ENCODE measurements around the gene NPBWR2.

NPBWR2 gene

GRCh38 chr20:64099880-64100565 is 7.3 kb downstream of the NPBWR2 start:
- no peaks in the 10 kb centered on the region for H3K4me1 ChIP-seq (ENCODE audit: control insufficient read depth, low read depth, low read length)
- H4K5ac ChIP-seq (ENCODE audit: low read length) = no peak overlapping the region
- no peak overlapping the region for H2BK120ac ChIP-seq (ENCODE audit: low read depth, low read length)
- no peak overlapping the region for H3K18ac ChIP-seq (ENCODE audit: low read length)
- H3K36me3 ChIP-seq (ENCODE audit: control insufficient read depth, insufficient read depth, low read length) = no peaks in the 10 kb centered on the region
- H3K4ac ChIP-seq (ENCODE audit: low read depth, low read length) = no peak overlapping the region
- H3K27me3 ChIP-seq (ENCODE audit: insufficient read depth, low read length, poor library complexity) = no peaks in the 10 kb centered on the region
- no CpG with 5 or more reads among the region's 14 CpGs for WGBS (ENCODE audit: extremely low coverage, insufficient coverage, low lambda C conversion rate)
- no peak for DNase-seq
- no peak overlapping the region for H3K4me2 ChIP-seq (ENCODE audit: low read length)
- H2AK5ac ChIP-seq (ENCODE audit: low read length) = no peak overlapping the region
- H3K56ac ChIP-seq (ENCODE audit: low read length) = no peak overlapping the region
- H3K23ac ChIP-seq (ENCODE audit: low read length) = no peak overlapping the region
- no peak overlapping the region for H3K9ac ChIP-seq (ENCODE audit: low read length)
- no peak overlapping the region for H3K27ac ChIP-seq (ENCODE audit: low read depth, low read length)
- H3K4me3 ChIP-seq (ENCODE audit: low read length) = no peak overlapping the region
- no peak overlapping the region for H2BK15ac ChIP-seq (replicated peaks; ENCODE audit: low read depth)
- H2BK5ac ChIP-seq (ENCODE audit: low read length) = no peak overlapping the region
- H3K79me1 ChIP-seq (ENCODE audit: low read length) = no peaks in the 10 kb centered on the region
- no peak overlapping the region for H4K8ac ChIP-seq (ENCODE audit: low read depth, low read length)
- no peaks in the 10 kb centered on the region for H3K79me2 ChIP-seq (ENCODE audit: control insufficient read depth, insufficient read depth, low read length)

DNA sequence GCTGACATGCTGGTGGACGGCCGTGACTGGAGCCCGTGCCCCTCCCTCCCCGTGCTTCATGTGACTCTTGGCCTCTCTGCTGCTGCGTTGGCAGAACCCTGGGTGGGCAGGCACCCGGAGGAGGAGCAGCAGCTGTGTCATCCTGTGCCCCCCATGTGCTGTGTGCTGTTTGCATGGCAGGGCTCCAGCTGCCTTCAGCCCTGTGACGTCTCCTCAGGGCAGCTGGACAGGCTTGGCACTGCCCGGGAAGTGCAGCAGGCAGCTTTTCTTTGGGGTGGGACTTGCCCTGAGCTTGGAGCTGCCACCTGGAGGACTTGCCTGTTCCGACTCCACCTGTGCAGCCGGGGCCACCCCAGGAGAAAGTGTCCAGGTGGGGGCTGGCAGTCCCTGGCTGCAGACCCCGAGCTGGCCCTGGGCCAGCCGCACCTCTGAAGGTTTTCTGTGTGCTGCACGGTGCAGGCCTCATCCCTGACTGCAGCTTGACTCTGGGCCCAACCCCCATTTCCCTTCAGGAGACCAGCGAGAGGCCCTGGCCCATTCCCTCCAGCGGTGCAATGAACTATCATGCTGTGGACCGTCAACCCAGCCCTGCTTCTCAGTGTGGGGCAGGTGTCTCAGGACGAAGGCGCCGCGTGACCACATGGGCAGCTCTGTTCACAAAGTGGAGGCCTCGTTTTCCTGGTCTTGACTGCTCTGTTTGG is 8.1 kb downstream of the NPBWR2 start:
- Histone ChIP-seq H3K4me3 (ENCODE audit: low read length) (no peak overlapping the region), H3K79me1 (ENCODE audit: low read length) (no peaks in the 10 kb centered on the region), H3K27ac (ENCODE audit: low read depth, low read length) (no peak overlapping the region), H3K4me1 (ENCODE audit: control insufficient read depth, low read depth, low read length) (no peaks in the 10 kb centered on the region), H4K8ac (ENCODE audit: low read depth, low read length) (no peak overlapping the region), H3K18ac (ENCODE audit: low read length) (no peak overlapping the region), H3K4ac (ENCODE audit: low read depth, low read length) (no peak overlapping the region), H2AK5ac (ENCODE audit: low read length) (no peak overlapping the region), H3K79me2 (ENCODE audit: control insufficient read depth, insufficient read depth, low read length) (no peaks in the 10 kb centered on the region), H2BK120ac (ENCODE audit: low read depth, low read length) (no peak overlapping the region), H4K5ac (ENCODE audit: low read length) (no peak overlapping the region), H2BK15ac (replicated peaks; ENCODE audit: low read depth) (no peak overlapping the region), H3K4me2 (ENCODE audit: low read length) (no peak overlapping the region), H2BK5ac (ENCODE audit: low read length) (no peak overlapping the region), H3K23ac (ENCODE audit: low read length) (no peak overlapping the region), H3K36me3 (ENCODE audit: control insufficient read depth, insufficient read depth, low read length) (no peaks in the 10 kb centered on the region), H3K27me3 (ENCODE audit: insufficient read depth, low read length, poor library complexity) (no peaks in the 10 kb centered on the region), H3K9ac (ENCODE audit: low read length) (no peak overlapping the region), H3K56ac (ENCODE audit: low read length) (no peak overlapping the region)
- no peak for DNase-seq
- no CpG with 5 or more reads among the region's 21 CpGs for WGBS (ENCODE audit: extremely low coverage, insufficient coverage, low lambda C conversion rate)

GRCh38 chr20:64098471-64099013 is 8.8 kb downstream of the NPBWR2 start:
- no peaks in the 10 kb centered on the region for H3K36me3 ChIP-seq (ENCODE audit: control insufficient read depth, insufficient read depth, low read length)
- no peak overlapping the region for H4K8ac ChIP-seq (ENCODE audit: low read depth, low read length)
- no peak overlapping the region for H3K4me3 ChIP-seq (ENCODE audit: low read length)
- H3K27ac ChIP-seq (ENCODE audit: low read depth, low read length) = no peak overlapping the region
- no peaks in the 10 kb centered on the region for H3K79me2 ChIP-seq (ENCODE audit: control insufficient read depth, insufficient read depth, low read length)
- no peaks in the 10 kb centered on the region for H3K4me1 ChIP-seq (ENCODE audit: control insufficient read depth, low read depth, low read length)
- no peak overlapping the region for H3K4me2 ChIP-seq (ENCODE audit: low read length)
- DNase-seq = no peak
- no peak overlapping the region for H3K23ac ChIP-seq (ENCODE audit: low read length)
- WGBS (ENCODE audit: extremely low coverage, insufficient coverage, low lambda C conversion rate) = no CpG with 5 or more reads among the region's 28 CpGs
- H2BK120ac ChIP-seq (ENCODE audit: low read depth, low read length) = no peak overlapping the region
- H3K56ac ChIP-seq (ENCODE audit: low read length) = no peak overlapping the region
- H3K9ac ChIP-seq (ENCODE audit: low read length) = no peak overlapping the region
- no peak overlapping the region for H2AK5ac ChIP-seq (ENCODE audit: low read length)
- H3K4ac ChIP-seq (ENCODE audit: low read depth, low read length) = no peak overlapping the region
- H3K79me1 ChIP-seq (ENCODE audit: low read length) = no peaks in the 10 kb centered on the region
- no peak overlapping the region for H3K18ac ChIP-seq (ENCODE audit: low read length)
- H4K5ac ChIP-seq (ENCODE audit: low read length) = no peak overlapping the region
- H3K27me3 ChIP-seq (ENCODE audit: insufficient read depth, low read length, poor library complexity) = no peaks in the 10 kb centered on the region
- no peak overlapping the region for H2BK15ac ChIP-seq (replicated peaks; ENCODE audit: low read depth)
- no peak overlapping the region for H2BK5ac ChIP-seq (ENCODE audit: low read length)

DNA sequence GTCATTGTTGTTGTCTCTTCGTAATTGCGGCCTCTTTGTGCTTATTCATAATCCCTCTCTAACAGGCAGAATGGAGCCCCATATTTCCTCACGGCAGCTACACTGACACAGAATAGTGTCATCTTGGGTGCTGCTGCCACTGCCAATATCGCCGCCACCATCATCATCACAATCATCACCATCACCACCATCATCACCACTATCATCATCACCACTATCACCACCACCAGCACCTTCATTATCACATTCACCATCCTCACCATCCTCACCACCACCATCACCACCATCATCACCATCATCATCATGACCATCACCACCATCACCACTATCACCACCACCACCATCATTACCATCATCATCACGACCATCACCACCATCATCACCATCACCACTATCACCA is 10.8 kb downstream of the NPBWR2 start:
- Histone ChIP-seq H3K36me3 (ENCODE audit: control insufficient read depth, insufficient read depth, low read length) (no peaks in the 10 kb centered on the region), H2BK120ac (ENCODE audit: low read depth, low read length) (no peak overlapping the region), H3K79me1 (ENCODE audit: low read length) (no peaks in the 10 kb centered on the region), H3K4me2 (ENCODE audit: low read length) (no peak overlapping the region), H3K4me3 (ENCODE audit: low read length) (no peak overlapping the region), H3K18ac (ENCODE audit: low read length) (no peak overlapping the region), H3K27me3 (ENCODE audit: insufficient read depth, low read length, poor library complexity) (no peaks in the 10 kb centered on the region), H3K4me1 (ENCODE audit: control insufficient read depth, low read depth, low read length) (no peaks in the 10 kb centered on the region), H3K9ac (ENCODE audit: low read length) (no peak overlapping the region), H3K56ac (ENCODE audit: low read length) (no peak overlapping the region), H3K27ac (ENCODE audit: low read depth, low read length) (no peak overlapping the region), H2AK5ac (ENCODE audit: low read length) (no peak overlapping the region), H2BK15ac (replicated peaks; ENCODE audit: low read depth) (no peak overlapping the region), H2BK5ac (ENCODE audit: low read length) (no peak overlapping the region), H4K8ac (ENCODE audit: low read depth, low read length) (no peak overlapping the region), H3K23ac (ENCODE audit: low read length) (no peak overlapping the region), H4K5ac (ENCODE audit: low read length) (no peak overlapping the region), H3K4ac (ENCODE audit: low read depth, low read length) (no peak overlapping the region), H3K79me2 (ENCODE audit: control insufficient read depth, insufficient read depth, low read length) (no peaks in the 10 kb centered on the region)
- DNase-seq = no peak
- WGBS (ENCODE audit: extremely low coverage, insufficient coverage, low lambda C conversion rate) = no CpG with 5 or more reads among the region's 6 CpGs

GRCh38 chr20:64095927-64096326 is 11.4 kb downstream of the NPBWR2 start:
- no peak overlapping the region for H2BK5ac ChIP-seq (ENCODE audit: low read length)
- no peak overlapping the region for H3K56ac ChIP-seq (ENCODE audit: low read length)
- H2AK5ac ChIP-seq (ENCODE audit: low read length) = no peak overlapping the region
- H3K79me2 ChIP-seq (ENCODE audit: control insufficient read depth, insufficient read depth, low read length) = no peaks in the 10 kb centered on the region
- WGBS (ENCODE audit: extremely low coverage, insufficient coverage, low lambda C conversion rate) = no CpG with 5 or more reads among the region's 11 CpGs
- H3K9ac ChIP-seq (ENCODE audit: low read length) = no peak overlapping the region
- H3K79me1 ChIP-seq (ENCODE audit: low read length) = no peaks in the 10 kb centered on the region
- no peaks in the 10 kb centered on the region for H3K4me1 ChIP-seq (ENCODE audit: control insufficient read depth, low read depth, low read length)
- no peak overlapping the region for H3K23ac ChIP-seq (ENCODE audit: low read length)
- H2BK15ac ChIP-seq (replicated peaks; ENCODE audit: low read depth) = no peak overlapping the region
- no peaks in the 10 kb centered on the region for H3K27me3 ChIP-seq (ENCODE audit: insufficient read depth, low read length, poor library complexity)
- no peak overlapping the region for H4K8ac ChIP-seq (ENCODE audit: low read depth, low read length)
- H3K4me3 ChIP-seq (ENCODE audit: low read length) = no peak overlapping the region
- no peaks in the 10 kb centered on the region for H3K36me3 ChIP-seq (ENCODE audit: control insufficient read depth, insufficient read depth, low read length)
- no peak overlapping the region for H3K27ac ChIP-seq (ENCODE audit: low read depth, low read length)
- no peak overlapping the region for H3K18ac ChIP-seq (ENCODE audit: low read length)
- H2BK120ac ChIP-seq (ENCODE audit: low read depth, low read length) = no peak overlapping the region
- no peak for DNase-seq
- no peak overlapping the region for H3K4ac ChIP-seq (ENCODE audit: low read depth, low read length)
- H3K4me2 ChIP-seq (ENCODE audit: low read length) = no peak overlapping the region
- H4K5ac ChIP-seq (ENCODE audit: low read length) = no peak overlapping the region
